NCI-H146 (cell line): ENCODE results near the gene DIO1.
"Not testable (repeated sequence)": the region's sequence is repeated elsewhere in the genome, so short reads cannot be mapped to it uniquely, and the experiment has no call there.

Experiments
- DNase-seq: peaks from one replicate; lab custom pipeline; 2025; lab: John Stamatoyannopoulos, UW

The DIO1 gene

GRCh38 chr1:53893999-53894636 is at the start of gene DIO1:
TSS of gene DIO1 (plus strand) at chr1:53894187. CDS start at chr1:53894211, 24 bp downstream.
- DNase-seq = no peak

- no peak for DNase-seq
Observed at GRCh38 chr1:53847980-53848379, 46.0 kb upstream of the DIO1 start.

GRCh38 chr1:53850082-53850673 is 43.8 kb upstream of the DIO1 start:
- no peak for DNase-seq

GRCh38 chr1:53851571-53852285 is 42.3 kb upstream of the DIO1 start:
- no peak for DNase-seq

- peak; percentile 52 for DNase-seq
Observed at GRCh38 chr1:53860967-53861411, 33.0 kb upstream of the DIO1 start.

GRCh38 chr1:53862507-53862906 is 31.5 kb upstream of the DIO1 start:
- no peak for DNase-seq

- no peak for DNase-seq
Observed at GRCh38 chr1:53868565-53868964, 25.4 kb upstream of the DIO1 start.

GRCh38 chr1:53869454-53870117 is 24.4 kb upstream of the DIO1 start:
- DNase-seq = no peak

GRCh38 chr1:53871221-53871620 is 22.8 kb upstream of the DIO1 start:
- DNase-seq = no peak

GRCh38 chr1:53871773-53872484 is 22.1 kb upstream of the DIO1 start:
- no peak for DNase-seq

- DNase-seq = not testable (repeated sequence)
Observed at GRCh38 chr1:53875150-53875549, 18.8 kb upstream of the DIO1 start.

- DNase-seq = peak; percentile 49
Observed at GRCh38 chr1:53878492-53879105, 15.4 kb upstream of the DIO1 start.

- DNase-seq = not testable (repeated sequence)
Observed at GRCh38 chr1:53881853-53882252, 12.1 kb upstream of the DIO1 start.

- DNase-seq = not testable (repeated sequence)
Observed at GRCh38 chr1:53883600-53883999, 10.4 kb upstream of the DIO1 start.

- DNase-seq = no peak
Observed at GRCh38 chr1:53888681-53889080, 5.3 kb upstream of the DIO1 start.

- DNase-seq = peak; percentile 90
Observed at GRCh38 chr1:53889304-53890298, 4.4 kb upstream of the DIO1 start, which contains the start of gene YIPF1. TSS of gene YIPF1 (minus strand) at chr1:53889797. CDS start at chr1:53888937, 860 bp downstream.

GRCh38 chr1:53890522-53890941 is 3.5 kb upstream of the DIO1 start:
- DNase-seq = no peak

GRCh38 chr1:53891018-53891417 is 3.0 kb upstream of the DIO1 start:
- no peak for DNase-seq

- no peak for DNase-seq
Observed at GRCh38 chr1:53891678-53892077, 2.3 kb upstream of the DIO1 start.

- no peak for DNase-seq
Observed at GRCh38 chr1:53892911-53893310, 1.1 kb upstream of the DIO1 start.
